Medulla oblongata (tissue), 1 donor: ENCODE data around the gene IGSF21.
A peak's percentile ranks its signal among the peaks of the same experiment; 100 is the strongest.

Source experiments
- DNase-seq: peaks from one replicate; pipeline ENCODE4 v3.0.0-alpha.2; 2015; ENCODE audit errors: extremely low spot score

The IGSF21 gene

DNA sequence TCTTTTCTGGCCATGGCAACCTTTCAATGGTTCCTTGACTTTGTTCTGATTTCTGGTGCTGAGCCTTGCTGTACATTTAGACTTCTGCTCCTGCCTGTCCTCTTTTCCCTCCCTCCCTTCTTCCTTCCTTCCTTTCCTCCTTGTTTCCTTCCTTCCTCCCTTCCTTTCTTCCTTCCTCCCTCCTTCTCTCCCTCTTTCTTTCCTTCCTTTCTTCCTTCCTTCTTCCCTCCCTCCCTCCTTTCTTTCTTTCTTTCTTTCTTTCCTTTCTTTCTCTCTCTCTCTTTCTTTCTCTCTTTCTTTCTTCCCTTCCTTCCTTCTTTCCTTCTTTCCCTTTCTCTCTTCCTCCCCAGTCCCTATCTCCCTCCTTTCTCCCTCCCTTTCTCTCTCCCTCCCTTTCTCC is 10.4 kb upstream of the IGSF21 start:
- no peak for DNase-seq

DNA sequence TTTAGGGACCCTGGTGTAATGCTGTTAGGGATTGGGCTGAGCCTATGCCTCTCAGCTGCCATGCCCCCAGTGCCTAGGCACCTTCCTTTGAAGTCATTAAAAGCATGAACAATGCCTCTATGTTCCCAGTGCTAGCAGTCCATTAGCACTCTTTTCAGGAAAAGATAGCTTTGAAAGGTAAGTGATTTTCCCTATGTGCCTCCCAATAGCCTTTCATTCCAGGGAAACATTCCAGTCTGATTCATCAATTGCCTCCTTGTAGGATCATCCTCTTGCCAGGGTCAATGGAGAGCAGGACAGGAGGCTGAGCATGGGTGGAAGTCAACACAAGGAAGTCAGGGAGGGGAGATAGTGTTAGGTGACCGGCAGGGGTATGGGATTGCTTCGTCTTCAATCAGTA is 8.6 kb upstream of the IGSF21 start:
- DNase-seq: no peak

DNA sequence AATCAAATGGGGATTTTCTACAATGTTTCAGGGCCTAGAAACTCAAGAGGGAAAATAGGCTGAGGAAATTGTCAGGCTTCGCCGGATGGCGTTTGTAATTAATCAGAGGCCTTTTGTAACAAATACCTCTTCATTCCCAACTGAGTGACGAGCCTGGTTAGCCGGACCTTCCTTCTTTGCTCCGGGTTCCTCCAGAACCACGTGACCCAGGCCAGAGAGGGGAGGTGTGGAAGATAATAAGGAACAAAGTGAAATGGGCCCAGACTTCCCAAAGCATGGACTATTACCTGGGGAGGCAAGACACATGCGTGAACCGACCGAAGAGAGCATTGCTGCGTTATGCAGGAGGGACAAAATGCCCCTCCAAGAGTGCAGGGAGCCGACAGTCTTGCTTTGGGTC is 7.5 kb upstream of the IGSF21 start:
- no peak for DNase-seq

GRCh38 chr1:18100491-18101063 is 7.0 kb upstream of the IGSF21 start:
- peak; percentile 85 for DNase-seq

- DNase-seq: no peak
Measured at GRCh38 chr1:18101508-18101907, 6.1 kb upstream of the IGSF21 start.

DNA sequence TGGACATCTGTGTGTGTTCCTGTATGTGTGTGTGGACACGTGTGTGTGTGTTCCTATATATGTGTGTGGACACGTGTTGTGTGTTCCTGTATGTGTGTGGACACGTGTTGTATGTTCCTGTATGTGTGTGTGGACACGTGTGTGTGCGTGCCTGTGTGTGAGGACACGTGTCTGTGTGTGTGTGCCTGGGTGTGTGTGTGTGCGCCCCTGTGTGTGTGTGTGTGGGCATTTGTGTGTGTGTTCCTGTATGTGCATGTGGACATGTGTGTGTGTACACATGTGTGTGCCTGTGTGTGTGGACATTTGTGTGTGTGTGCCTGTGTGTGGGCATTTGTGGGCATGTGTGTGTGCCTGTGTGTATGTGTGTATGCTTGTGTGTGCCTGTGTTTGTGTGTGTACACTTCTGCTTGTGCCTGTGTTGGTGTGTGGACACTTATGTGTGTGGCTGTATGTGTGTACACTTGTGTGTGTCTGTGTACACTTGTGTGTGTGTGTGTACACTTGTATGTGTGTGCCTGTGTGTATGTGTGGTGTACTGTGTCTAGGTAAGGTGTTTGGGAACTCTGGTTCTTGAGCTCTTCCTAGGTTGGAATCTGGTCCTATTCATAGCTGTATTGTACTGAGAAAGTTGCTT is 3.7 kb upstream of the IGSF21 start:
- DNase-seq: no peak

DNA sequence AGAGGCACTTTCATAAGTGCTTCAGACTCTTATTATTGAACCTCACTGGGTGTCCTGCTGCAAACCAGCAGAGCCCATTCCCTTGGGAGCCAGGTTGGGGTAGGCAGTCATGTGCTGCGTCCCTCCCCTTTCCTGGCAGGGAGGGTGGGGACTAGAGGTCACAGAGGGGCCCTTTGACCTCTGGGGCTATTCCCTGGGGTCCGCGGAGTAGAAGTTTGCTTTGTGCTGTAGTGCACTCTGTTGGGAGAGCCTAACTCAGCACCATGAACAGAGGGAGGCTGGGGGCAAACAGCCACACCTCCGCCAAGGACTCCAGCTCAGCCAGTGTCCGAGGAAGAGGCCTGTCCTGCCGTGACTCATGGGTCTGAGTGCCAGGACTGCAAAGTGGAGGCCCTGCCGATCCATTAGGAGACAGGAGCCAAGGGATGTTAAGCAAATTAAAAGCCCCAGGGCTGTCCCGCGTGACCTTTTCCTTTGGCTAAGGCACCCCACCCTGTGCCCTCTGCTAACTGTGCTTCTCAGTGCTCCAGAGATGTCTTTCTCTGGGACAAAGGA is 3.0 kb upstream of the IGSF21 start:
- no peak for DNase-seq

GRCh38 chr1:18105196-18105595 is 2.4 kb upstream of the IGSF21 start:
- no peak for DNase-seq

DNA sequence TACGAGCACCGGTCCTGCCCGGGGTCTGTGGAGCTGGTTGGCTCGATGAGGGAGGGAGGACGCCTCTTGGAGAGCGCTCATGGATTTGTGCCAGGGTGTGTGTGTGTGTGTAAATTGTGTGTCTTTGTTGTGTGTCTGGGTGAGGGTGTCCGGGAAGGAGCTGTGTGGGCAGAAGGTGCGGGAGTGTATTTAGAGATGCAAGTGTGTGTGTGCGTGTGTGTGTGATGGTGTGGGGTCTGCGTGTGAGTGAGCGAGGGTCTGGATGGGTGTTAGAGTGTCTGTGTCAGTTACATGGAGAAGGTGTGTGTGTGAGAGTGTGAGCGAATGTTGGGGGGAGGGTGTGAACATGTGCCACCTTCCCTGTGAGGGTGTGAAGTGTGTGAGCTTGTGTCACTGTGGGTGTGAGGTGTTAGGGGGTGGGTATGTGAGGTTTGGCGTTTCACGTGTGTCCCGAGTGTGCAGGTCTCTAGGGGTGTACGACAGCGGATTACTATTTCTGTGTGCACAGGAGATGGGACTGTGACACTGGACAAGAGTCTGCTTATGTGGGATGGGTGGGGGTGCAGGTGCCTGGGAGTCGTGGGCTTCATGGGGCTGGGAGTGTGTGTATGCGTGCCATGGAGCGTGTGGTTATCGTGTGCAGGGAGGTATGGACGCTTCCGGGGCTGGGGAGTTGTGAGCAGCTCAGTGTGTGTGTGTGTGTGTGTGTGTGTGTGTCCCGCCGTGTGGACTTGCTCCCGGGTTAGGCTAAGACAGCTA is 880 bp downstream of the IGSF21 start:
- peak; percentile 16 for DNase-seq

DNA sequence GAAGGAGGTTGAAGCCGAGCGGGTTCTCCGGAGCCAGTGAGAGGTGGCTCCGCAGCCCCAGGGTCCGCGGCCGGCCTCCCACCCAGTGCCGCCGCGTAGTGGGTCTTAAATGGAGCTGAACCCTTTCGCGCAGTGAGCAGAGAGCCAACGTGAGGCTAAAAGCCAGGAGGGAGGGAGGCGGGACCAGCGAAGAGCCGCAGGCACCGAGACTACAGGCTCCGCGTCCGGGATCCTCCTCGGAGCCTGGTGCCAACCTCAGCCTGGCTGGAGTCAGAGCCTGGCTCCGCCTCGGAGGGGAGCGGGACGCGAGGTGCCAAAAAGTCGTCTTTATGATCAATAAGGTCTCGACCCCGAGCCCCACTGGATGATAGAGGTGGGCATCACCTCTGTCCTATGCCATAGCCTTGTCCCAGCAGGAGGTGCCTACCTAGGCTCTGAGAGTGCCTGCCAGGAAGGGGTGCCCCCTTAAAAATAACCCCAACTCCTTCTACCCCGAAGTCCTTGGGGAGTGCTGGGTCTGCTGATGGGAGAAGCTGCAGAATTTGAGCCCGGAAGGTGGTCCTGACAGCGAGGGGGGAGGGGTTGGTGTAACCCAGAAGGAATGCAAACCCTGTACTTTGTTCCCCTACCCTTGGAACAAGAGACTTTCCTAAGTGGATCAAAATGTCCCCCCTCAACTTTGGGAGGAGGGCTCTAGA is 1.6 kb downstream of the IGSF21 start:
- DNase-seq: peak; percentile 38

DNA sequence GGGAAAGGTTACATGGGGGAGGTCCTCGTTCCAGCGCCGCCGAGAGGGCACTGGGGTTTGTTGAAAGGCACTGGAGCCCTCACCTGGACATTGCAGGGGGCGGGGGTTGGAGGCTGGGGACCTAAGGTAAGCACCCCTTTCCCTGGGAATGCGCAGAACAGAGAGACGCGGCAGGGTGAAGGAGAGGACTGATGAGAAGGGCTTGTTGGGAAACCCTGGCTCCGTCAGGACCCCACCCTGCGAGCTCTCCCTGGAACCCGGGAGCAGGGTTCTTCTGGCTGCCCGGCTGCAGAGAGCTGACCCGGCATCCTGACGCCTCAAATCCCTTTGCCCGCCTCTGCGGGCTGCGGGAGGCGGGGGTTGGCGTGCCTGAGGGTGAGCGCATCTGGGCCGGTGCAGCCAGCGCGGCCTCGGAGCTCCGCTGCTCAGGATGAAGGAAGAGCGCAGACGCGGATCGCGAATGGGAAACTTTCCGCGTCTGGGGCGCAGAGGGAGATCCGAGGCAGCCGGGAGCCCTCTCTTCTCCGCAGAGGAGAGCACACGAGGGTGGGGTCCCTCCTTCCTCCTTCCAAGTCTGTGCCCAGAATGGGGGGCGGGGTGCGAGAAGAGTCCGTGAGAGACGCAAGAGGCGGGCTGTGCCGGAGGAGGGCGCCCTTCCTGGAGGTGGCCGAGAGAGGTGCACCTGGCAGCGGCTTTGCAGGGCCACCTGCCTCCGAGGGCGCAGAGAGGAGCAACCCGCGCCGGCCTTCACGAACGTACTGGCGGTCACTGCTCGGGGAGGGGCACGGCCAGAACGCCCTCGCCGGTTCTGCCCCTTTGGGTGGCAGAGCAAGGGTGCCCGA is 2.4 kb downstream of the IGSF21 start:
- DNase-seq: peak; percentile 64

GRCh38 chr1:18110598-18110939 is 3.0 kb downstream of the IGSF21 start:
- no peak for DNase-seq

DNA sequence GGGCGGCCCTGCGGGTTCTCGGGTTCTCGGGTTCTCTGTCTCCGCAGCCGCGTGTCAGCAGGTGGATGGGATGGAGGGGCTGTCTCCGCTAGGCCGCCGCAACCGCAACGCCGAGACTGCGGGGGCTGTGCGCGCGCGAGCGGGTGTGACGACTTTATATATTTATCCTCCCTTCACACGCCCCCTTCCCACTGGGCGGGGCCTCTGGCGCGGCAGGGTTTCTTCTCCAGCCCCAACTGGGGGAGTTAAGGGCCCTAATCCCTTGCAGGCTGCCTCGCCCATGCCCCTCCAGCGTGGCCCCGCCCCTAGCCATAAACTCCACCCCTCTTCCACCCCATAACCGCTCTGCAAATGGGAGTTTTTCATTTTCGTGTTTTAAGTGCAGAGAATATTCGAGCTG is 3.4 kb downstream of the IGSF21 start:
- DNase-seq: peak; percentile 29

- no peak for DNase-seq
Measured at GRCh38 chr1:18111605-18112297, 4.2 kb downstream of the IGSF21 start.

GRCh38 chr1:18112611-18113010 is 5.0 kb downstream of the IGSF21 start:
- no peak for DNase-seq

GRCh38 chr1:18114726-18115410 is 7.3 kb downstream of the IGSF21 start:
- no peak for DNase-seq

- DNase-seq: no peak
Measured at GRCh38 chr1:18116777-18117176, 9.2 kb downstream of the IGSF21 start.

DNA sequence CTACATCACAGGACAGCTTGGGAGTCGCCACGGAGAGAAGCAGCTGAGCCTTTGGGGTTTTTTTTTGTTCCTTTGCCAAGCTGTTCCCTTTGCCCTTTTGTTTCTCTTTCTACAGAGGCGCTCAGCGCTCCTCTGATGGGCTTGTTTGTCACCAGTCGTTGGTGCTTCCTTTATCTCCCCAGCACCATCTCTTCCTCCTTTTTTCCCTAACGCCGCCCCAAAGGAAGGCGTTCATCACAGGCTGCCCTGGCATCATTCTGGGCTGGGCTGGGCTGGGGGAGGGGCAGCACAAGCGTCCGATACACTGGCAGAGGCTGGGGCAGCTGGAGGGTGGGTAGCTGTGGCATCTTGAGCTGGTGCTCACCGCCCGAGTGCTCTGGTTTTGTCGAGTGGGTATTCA is 10.5 kb downstream of the IGSF21 start:
- peak; percentile 79 for DNase-seq

- peak; percentile 63 for DNase-seq
Measured at GRCh38 chr1:18118491-18118890, 10.9 kb downstream of the IGSF21 start.

- DNase-seq: no peak
Measured at GRCh38 chr1:18119289-18119688, 11.7 kb downstream of the IGSF21 start.
